GM21717 (cell line): ENCODE measurements around the gene CASP12.
A peak's percentile ranks its signal among the peaks of the same experiment; 100 is the strongest.
"Not testable (repeated sequence)": the region's sequence is repeated elsewhere in the genome, so short reads cannot be mapped to it uniquely, and the experiment has no call there.

Source experiments
- ATAC-seq: cut with Tn5 transposase; IDR thresholded peaks from one replicate; pipeline ENCODE4 v1.9.1; 2021; ENCODE audit warnings: mild to moderate bottlenecking, moderate library complexity; ENCODE audit not compliant: unreplicated experiment

CASP12 gene

GRCh38 chr11:104897891-104898684, at the start of gene CASP12:
Gene CASP12 (minus strand): TSS chr11:104898460.
- ATAC-seq: peak; percentile 94

GRCh38 chr11:104946907-104947306, 48.6 kb upstream of the CASP12 start:
- ATAC-seq: peak; percentile 89

- ATAC-seq: no peak
Measured at GRCh38 chr11:104944076-104944475, 45.8 kb upstream of the CASP12 start.

GRCh38 chr11:104943561-104943960, 45.3 kb upstream of the CASP12 start:
- no peak for ATAC-seq

GRCh38 chr11:104934594-104934993, 36.3 kb upstream of the CASP12 start:
- ATAC-seq: no peak

DNA sequence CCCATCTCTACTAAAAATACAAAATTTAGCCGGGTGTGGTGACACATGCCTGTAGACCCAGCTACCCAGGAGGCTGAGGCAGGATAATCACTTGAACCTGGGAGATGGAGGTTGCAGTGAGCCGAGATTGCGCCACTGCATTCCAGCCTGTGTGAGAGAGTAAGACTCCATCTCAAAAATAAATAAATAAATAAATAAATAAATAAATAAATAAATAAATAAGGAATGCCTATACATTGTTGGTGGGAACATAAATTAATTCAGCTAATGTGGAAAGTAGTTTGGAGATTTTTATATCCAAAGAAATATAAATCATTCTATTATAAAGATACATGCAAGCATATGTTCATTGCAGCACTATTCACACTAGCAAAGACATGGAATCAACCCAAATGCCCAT, 35.8 kb upstream of the CASP12 start:
- ATAC-seq: not testable (repeated sequence)

- ATAC-seq: no peak
Measured at GRCh38 chr11:104928811-104929210, 30.6 kb upstream of the CASP12 start.

- no peak for ATAC-seq
Measured at GRCh38 chr11:104926771-104927611, 28.7 kb upstream of the CASP12 start.

GRCh38 chr11:104925850-104926249, 27.6 kb upstream of the CASP12 start:
- ATAC-seq: no peak

DNA sequence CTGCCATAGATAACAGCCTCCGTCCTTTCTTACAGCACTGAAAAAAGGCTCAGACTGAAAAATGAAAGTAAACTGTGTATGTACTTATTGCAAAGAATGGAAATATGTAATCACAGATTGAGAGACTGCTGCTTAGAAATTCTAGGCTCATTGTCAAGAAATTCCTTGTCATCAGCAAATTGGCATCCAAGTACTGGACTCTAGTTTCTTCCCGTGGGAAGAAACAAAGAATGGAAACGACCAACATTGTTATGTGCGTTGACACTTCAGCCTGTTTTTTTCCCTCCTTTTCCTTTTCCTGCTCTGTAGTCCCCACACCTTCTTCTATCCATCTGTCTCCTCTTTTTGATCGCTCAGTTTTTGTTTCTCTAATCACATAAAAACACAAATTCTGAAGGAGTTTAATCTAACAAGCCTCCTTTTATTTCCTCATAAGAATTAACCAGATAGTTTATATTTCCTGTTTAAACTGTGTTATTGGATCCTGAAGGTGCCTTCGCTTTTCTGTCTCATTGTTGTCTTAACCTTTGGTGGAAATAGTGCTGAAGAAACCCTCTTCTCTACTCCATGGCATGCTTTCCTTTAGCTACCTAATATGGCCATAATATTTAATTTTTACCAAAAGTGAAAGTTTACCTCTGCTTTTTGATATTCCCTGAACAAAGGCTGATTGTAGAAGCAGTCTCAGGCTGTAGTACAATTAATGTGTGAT, 20.0 kb upstream of the CASP12 start:
- ATAC-seq: peak; percentile 86

DNA sequence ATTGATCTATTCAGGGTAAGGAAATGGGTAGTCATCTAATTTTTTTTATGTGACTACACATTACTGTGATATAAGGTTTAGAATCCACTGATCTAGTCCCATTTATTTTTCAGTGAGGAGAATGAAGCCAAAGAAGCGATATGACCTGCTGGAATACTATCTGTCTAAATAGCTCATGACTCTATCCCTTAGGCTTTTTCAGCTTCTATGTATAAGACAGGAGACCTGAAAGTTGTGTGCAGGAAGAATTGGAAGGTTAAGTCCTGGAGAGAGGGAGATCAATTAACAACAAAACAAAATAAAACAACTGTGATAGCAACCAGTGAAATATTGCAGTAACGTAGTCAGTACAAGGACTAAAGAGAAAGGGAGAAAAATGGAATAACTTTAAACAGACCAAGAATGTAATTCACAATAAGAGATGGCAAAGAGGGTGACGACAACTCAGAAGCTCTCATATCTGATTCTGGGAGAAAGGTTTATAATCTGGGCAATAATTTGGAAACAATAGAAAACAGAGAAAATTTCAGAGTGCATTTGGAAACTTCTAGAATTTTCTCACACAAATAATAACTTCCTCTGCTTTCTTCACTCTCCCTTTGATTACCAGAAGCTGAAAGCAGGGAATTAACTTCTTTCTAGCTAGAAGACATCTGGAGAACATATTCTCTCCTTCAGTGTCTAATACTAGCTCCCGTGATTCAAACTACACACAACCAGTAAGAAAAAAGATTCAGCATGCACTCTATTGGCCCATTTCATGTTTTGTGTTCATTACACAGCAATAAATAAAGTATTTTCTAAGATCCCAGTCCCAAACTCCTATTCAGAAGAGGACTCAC, 19.2 kb upstream of the CASP12 start:
- peak; percentile 52 for ATAC-seq

DNA sequence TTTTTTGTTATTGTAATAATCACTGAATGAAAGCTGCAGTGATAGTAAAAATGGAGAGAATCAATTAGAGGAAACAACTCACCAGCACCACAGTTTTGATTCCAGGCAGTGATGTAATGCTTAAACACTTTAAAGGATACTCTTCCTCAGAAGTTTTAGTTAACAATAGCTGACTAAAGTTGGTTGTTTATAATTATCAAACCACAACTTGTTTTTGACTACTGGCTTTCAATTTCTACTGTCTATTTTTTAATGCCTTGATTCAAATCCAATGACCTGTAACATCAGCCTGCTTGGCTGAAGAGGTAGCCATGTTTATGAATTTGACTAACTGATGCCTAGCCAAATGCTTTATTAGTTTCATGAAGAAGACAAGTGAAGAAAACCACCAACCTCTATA, 18.2 kb upstream of the CASP12 start:
- ATAC-seq: no peak

GRCh38 chr11:104912102-104912501, 13.8 kb upstream of the CASP12 start:
- no peak for ATAC-seq

DNA sequence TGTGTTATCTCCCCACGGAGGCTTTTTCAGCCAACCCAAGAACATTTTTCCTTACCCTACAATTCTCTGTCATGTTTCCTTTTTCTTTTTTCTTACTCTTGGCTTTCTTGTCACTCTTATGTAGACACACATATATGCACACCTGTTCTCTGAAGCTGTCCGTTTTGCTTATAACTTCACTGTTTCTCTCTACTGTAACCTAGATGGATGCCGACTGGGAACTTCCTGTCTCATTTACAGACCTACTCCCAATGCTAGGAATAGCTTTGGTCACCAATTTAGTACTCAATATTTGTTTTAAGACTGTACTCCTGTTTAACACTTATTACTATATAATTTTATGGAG, 9.9 kb upstream of the CASP12 start:
- ATAC-seq: no peak

DNA sequence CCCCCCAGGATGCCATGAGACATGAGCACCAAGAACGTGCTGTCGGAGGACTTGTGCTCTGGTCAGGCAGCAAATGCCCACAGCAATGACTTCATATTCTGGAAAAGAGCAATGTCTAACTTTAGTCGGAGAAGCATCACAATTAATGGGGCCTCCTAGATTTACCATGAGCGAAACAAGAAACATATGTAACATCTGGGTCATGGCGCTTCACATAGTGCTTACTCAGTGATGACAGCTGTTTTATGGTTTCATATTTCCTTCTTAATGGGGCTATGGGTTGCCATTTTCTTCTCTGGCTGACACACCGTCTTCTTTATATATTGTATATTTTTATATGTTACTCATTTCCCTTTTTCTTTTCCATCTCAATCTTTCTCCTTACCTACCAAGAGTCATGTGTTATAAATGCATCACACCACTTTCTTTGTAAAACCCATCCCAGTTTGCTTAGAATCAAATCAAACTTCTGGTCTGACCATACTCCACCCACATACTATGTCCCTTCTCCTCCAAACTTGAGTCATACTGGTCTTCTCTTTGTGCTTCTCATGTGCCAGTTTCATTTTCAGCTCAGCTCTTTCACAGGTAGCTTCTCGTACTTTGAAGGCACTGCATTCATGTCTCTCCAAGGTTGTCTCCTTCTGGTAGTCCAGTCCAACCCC, 9.4 kb upstream of the CASP12 start:
- ATAC-seq: peak; percentile 95

- ATAC-seq: no peak
Measured at GRCh38 chr11:104905271-104905670, 7.0 kb upstream of the CASP12 start.

DNA sequence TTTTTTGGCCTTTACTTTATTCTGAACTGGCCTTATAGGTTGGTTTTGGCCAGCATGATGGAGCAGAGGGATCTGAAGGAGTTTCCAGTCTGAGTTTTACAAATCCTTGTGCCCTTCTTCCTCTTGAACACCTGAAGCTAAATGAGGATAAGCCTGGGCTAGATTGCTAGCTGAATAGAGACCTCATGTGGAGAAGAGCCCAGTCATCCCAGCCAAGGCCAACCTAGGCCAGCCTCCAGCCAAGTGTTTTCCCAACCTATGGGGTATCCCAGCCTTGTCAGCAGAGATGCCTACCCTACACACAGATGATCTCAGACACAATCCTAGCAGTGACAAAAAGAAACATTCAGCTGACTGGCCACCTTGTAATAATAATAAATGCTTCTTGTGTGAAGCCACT, 966 bp upstream of the CASP12 start:
- ATAC-seq: no peak

GRCh38 chr11:104898685-104899013, 389 bp upstream of the CASP12 start:
- ATAC-seq: peak; percentile 8

- ATAC-seq: no peak
Measured at GRCh38 chr11:104895634-104896033, 2.6 kb downstream of the CASP12 start.

DNA sequence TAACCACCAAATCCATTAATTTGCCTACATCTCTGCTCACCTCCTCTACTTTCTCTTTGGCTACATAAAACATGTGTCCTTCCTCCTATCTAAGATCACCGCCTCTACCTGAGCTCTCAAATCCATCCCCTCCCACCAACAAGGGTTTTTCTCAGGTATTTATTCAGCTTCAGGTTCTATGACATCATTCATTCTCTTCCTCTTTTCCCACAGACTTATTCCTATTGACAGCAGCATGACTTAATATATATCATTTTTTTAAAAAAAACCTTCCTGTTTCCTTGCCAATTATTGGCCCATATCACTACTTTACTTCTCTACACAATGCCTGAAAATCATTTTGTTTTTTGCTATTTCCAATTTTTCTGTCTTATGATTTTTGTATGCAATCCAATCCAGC, 4.4 kb downstream of the CASP12 start:
- no peak for ATAC-seq
